BJ (cell line): Measurements from ENCODE around the gene HCST. TPM values are rescaled to one million over a fixed set of nuclear protein-coding genes. Genes with fewer than 3 reads are reported as not detected.

Experiments
- CTCF ChIA-PET: fragments of 350-600 bp; formaldehyde crosslinking; extraction: SDS; loops from one replicate; lab custom pipeline; 2021; ENCODE audit warnings: antibody characterized with exemption, inconsistent platforms; lab: Yijun Ruan, JAX
- POLR2A ChIA-PET: fragments of 300-600 bp; sonication (Branson Sonifier 250); formaldehyde crosslinking; extraction: SDS; loops from one replicate; lab custom pipeline; 2021; ENCODE audit warnings: antibody characterized with exemption; lab: Charles Lee
- DNase-seq: peaks from one replicate; pipeline ENCODE4 v3.0.0-alpha.2; 2011; ENCODE audit warnings: low read depth
- H3K27me3 ChIP-seq: 2 replicates; pipeline ENCODE4 v1.6.0; 2011; ENCODE audit warnings: low read length; ENCODE audit not compliant: control insufficient read depth, insufficient read depth
- H3K36me3 ChIP-seq: 2 replicates; pipeline ENCODE4 v1.5.1; 2011; ENCODE audit warnings: low read length; ENCODE audit not compliant: control insufficient read depth, insufficient read depth
- H3K4me3 ChIP-seq: 2 replicates; pipeline ENCODE4 v1.5.1; 2011; ENCODE audit warnings: low read depth, mild to moderate bottlenecking, control low read depth, low read length
- polyA plus RNA-seq: library from polyadenylated mRNA; depleted of rRNA; stranded (reverse); fragments of >200 nt; gene quantifications from 2 replicates; pipeline ENCODE4 v1.2.3, GENCODE V29; 2011
- TF ChIP-seq, protein P1 (sequence below): IDR thresholded peaks from 2 replicates; pipeline ENCODE4 v1.5.1; 2011; ENCODE audit warnings: low read depth, mild to moderate bottlenecking, control low read depth, inconsistent platforms, low read length, moderate library complexity; ENCODE audit not compliant: insufficient read depth

HCST gene
- polyA plus RNA-seq, 1 experiment, result 1.2 TPM

DNA sequence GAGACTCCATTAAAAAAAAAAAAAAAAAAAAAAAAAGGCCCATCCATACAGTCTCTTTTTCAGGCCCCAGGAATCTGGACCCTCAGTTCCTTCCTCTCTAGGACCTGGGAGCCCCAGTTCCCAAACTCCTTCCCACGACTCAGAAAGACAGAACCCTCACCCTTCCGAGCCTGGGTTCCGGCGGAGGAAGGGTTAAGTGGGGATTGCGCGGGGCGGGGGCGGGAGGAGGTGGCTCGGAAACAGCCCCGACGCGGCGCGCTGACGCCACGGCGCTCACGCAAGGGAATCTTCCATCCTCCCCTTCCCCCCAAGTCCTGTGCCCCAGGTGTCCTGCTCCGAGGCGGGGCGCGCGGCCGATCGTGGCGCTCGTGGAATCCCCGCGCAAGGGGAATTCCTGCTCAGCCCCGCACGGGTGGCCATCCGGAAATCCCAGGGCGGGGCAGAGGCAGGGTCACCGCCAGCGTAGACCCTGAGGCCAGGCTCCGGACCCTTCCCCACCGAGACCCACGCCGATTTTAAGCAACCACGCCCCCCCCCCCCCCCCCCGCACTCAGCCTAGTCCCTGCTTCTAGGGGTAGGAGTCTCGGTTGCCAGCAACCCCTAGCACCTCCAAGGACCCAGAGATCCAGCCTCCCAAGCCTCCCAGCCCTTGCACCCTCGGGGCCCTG, 2.6 kb upstream of the HCST start:
- no peaks in the 10 kb centered on the region for H3K27me3 ChIP-seq
- CTCF ChIA-PET, result no interaction called here
- H3K36me3 ChIP-seq, result peaks cover 15% of the 10 kb centered on the region
- TF ChIP-seq, protein P1, sequence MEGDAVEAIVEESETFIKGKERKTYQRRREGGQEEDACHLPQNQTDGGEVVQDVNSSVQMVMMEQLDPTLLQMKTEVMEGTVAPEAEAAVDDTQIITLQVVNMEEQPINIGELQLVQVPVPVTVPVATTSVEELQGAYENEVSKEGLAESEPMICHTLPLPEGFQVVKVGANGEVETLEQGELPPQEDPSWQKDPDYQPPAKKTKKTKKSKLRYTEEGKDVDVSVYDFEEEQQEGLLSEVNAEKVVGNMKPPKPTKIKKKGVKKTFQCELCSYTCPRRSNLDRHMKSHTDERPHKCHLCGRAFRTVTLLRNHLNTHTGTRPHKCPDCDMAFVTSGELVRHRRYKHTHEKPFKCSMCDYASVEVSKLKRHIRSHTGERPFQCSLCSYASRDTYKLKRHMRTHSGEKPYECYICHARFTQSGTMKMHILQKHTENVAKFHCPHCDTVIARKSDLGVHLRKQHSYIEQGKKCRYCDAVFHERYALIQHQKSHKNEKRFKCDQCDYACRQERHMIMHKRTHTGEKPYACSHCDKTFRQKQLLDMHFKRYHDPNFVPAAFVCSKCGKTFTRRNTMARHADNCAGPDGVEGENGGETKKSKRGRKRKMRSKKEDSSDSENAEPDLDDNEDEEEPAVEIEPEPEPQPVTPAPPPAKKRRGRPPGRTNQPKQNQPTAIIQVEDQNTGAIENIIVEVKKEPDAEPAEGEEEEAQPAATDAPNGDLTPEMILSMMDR, result no peak
- DNase-seq, result no peak
- peak overlapping the region; percentile 77 for H3K4me3 ChIP-seq
- POLR2A ChIA-PET, result no interaction called here

DNA sequence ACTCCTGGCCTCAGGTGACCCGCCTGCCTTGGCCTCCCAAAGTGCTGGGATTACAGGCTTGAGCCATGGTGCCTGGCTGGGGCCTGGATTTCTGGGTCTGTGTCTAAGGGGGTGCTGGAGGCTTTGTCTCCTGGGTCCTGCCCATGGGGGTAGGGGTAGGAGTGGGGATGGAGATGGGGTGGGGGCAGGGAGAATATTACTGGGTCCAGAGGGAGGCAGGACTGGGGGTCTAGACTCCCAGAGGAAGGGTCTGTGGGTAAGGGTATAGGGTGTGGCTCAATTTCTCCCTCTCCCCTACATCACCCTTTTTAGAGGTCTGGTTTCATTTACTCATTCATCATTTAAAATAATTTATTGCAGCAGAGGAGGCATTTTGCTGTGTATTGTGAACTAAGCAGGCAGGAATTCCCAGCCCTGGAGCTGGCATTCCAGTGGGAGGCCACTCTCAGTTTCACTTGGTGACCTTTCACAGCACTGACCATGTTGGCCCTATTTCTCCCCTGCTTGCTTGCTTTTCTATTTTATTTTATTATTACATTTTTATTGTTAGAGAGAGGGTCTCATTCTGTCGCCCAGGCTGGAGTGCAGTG, 1.2 kb upstream of the HCST start:
- POLR2A ChIA-PET, result no interaction called here
- peak; percentile 45 for DNase-seq
- peak overlapping the region; percentile 77 for H3K4me3 ChIP-seq
- CTCF ChIA-PET, result interaction anchor here (0.8 kb wide), 1 partner anchor 18 kb away, joined by 5 read pairs; no protein-coding TSS in a partner anchor
- TF ChIP-seq, protein P1, result no peak
- H3K27me3 ChIP-seq, result no peaks in the 10 kb centered on the region
- H3K36me3 ChIP-seq, result peaks cover 9% of the 10 kb centered on the region

DNA sequence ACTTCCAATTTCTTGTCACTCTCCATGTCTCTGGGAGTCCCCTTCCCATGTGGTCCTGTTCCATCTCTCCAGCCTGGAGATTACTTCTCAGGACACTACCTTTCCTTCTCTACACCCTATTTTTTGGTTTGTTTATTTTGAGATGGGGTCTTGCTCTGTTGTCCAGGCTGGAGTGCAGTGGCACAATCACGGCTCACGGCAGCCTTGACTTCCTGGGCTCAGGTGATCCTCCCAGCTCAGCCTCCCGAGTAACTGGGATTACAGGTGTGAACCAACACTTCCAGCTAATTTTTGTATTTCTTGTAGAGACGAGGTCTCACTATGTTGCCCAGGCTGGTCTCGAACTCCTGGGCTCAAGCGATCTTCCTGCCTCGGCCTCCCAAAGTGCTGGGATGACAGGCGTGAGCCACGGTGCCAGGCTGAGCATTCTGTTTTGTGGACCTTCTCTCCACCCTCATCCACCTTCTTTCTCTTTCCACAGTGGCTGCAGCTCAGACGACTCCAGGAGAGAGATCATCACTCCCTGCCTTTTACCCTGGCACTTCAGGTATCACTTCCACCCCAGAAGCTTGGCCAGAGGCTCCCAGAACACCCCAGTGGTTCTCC, 644 bp downstream of the HCST start:
- CTCF ChIA-PET, result interaction anchor here (1.0 to 1.6 kb wide), 4 partner anchors 21 to 30 kb away, joined by 3 to 6 read pairs (median 4); no protein-coding TSS in a partner anchor
- no peaks in the 10 kb centered on the region for H3K27me3 ChIP-seq
- no peak for DNase-seq
- peak overlapping the region; percentile 20; the same call in 1 of the 2 replicates for H3K4me3 ChIP-seq
- POLR2A ChIA-PET, result no interaction called here
- no peaks in the 10 kb centered on the region for H3K36me3 ChIP-seq
- TF ChIP-seq, protein P1, result no peak

DNA sequence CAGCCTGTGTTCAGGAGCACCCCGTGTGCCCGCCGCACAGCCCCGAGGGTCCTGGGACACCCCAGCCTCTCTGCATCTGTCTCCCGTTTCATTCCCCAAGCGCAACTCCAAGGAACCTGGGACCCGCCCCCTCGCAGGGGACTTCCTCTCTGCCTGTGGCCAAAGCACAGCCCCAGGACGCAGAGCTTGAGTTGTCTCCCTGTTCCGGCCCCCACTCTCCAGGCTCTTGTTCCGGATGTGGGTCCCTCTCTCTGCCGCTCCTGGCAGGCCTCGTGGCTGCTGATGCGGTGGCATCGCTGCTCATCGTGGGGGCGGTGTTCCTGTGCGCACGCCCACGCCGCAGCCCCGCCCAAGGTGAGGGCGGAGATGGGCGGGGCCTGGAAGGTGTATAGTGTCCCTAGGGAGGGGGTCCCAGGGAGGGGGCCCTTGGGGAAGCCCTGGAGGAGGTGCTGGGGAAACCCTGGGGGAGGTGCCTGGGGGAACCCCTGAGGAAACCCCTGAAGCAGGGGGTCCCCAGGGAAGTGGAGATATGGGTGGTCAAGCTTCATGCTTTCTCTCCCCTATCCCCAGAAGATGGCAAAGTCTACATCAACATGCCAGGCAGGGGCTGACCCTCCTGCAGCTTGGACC, 1.3 kb downstream of the HCST start:
- DNase-seq, result no peak
- ChIA-PET POLR2A (interaction anchor here (0.6 kb wide), 1 partner anchor 149 kb away, joined by 17 read pairs; no protein-coding TSS in a partner anchor), CTCF (interaction anchor here (0.6 to 1.6 kb wide), 5 partner anchors 17 to 29 kb away, joined by 3 to 6 read pairs (median 4); no protein-coding TSS in a partner anchor)
- no peaks in the 10 kb centered on the region for H3K36me3 ChIP-seq
- peak overlapping the region; percentile 20; the same call in 1 of the 2 replicates for H3K4me3 ChIP-seq
- no peaks in the 10 kb centered on the region for H3K27me3 ChIP-seq
- TF ChIP-seq, protein P1, result no peak
